IMR-90 (cell line): ENCODE results near the gene SLC2A14. TPM values are rescaled to one million over a fixed set of nuclear protein-coding genes. Genes with fewer than 3 reads are reported as not detected.
"Not testable (repeated sequence)": the region's sequence is repeated elsewhere in the genome, so short reads cannot be mapped to it uniquely, and the experiment has no call there.

Experiments
- ATAC-seq: fragments of 200-7000 bp; cut with Tn5 transposase; 2 replicates; pipeline ENCODE4 v1.9.1; 2020; ENCODE audit warnings: low read depth, mild to moderate bottlenecking, moderate library complexity
- BruUV-seq: library from RNA; stranded (reverse); fragments of 400-500 nt; replicated peaks from 2 replicates; lab custom pipeline; 2021; lab: Mats Ljungman, UMichigan
- CTCF ChIA-PET: fragments of 300-600 bp; formaldehyde crosslinking; extraction: SDS; loops from one replicate; lab custom pipeline; 2021; ENCODE audit warnings: antibody characterized with exemption; lab: Yijun Ruan, JAX
- POLR2A ChIA-PET: fragments of 300-600 bp; sonication (Branson Sonifier 250); formaldehyde crosslinking; loops from one replicate; lab custom pipeline; 2022; ENCODE audit warnings: antibody characterized with exemption; ENCODE audit not compliant: unreplicated experiment; lab: Charles Lee
- DNase-seq: peaks from one replicate; pipeline ENCODE4 v3.0.0; 2013
- H2AFZ ChIP-seq: replicated peaks from 2 replicates; pipeline ENCODE3; 2013; ENCODE audit warnings: low read length, mild to moderate bottlenecking; ENCODE audit not compliant: poor library complexity
- H2AK5ac ChIP-seq: 2 replicates; pipeline ENCODE4 v1.6.1; 2013; ENCODE audit warnings: low read depth, low read length, inconsistent platforms
- H2AK9ac ChIP-seq: replicated peaks from 2 replicates; pipeline ENCODE3; 2013; ENCODE audit warnings: mild to moderate bottlenecking, low read depth, low read length, moderate library complexity; ENCODE audit not compliant: poor library complexity
- H2BK120ac ChIP-seq: 2 replicates; pipeline ENCODE4 v1.6.1; 2013; ENCODE audit warnings: low read depth, low read length, inconsistent platforms
- H2BK15ac ChIP-seq: 3 replicates; pipeline ENCODE4 v1.6.1; 2013; ENCODE audit warnings: low read depth, low read length, inconsistent platforms
- H2BK20ac ChIP-seq: 2 replicates; pipeline ENCODE4 v1.6.1; 2013; ENCODE audit warnings: low read depth, mild to moderate bottlenecking, inconsistent platforms, low read length, moderate library complexity
- H2BK5ac ChIP-seq: 2 replicates; pipeline ENCODE4 v1.6.1; 2013; ENCODE audit warnings: mild to moderate bottlenecking, low read depth, low read length, inconsistent platforms; ENCODE audit not compliant: poor library complexity, severe bottlenecking
- H3K14ac ChIP-seq: replicated peaks from 2 replicates; pipeline ENCODE4 v1.6.1; 2013; ENCODE audit warnings: low read depth, low read length, inconsistent platforms
- H3K18ac ChIP-seq: 2 replicates; pipeline ENCODE4 v1.6.1; 2013; ENCODE audit warnings: low read depth, low read length, control low read depth
- H3K23ac ChIP-seq: 2 replicates; pipeline ENCODE4 v1.6.1; 2013; ENCODE audit warnings: low read depth, low read length, inconsistent platforms
- H3K27ac ChIP-seq: 2 replicates; pipeline ENCODE4 v1.5.1; 2013; ENCODE audit warnings: mild to moderate bottlenecking, control low read depth, low read length; ENCODE audit not compliant: insufficient read depth
- H3K27me3 ChIP-seq: 2 replicates; pipeline ENCODE4 v1.6.1; 2013; ENCODE audit warnings: low read length; ENCODE audit not compliant: control insufficient read depth, insufficient read depth
- H3K36me3 ChIP-seq: 2 replicates; pipeline ENCODE4 v1.6.1; 2013; ENCODE audit warnings: low read length, mixed read lengths; ENCODE audit not compliant: control insufficient read depth, insufficient read depth
- H3K4ac ChIP-seq: 2 replicates; pipeline ENCODE4 v1.6.1; 2013; ENCODE audit warnings: low read depth, low read length, inconsistent platforms
- H3K4me1 ChIP-seq: 2 replicates; pipeline ENCODE4 v1.6.1; 2013; ENCODE audit warnings: low read length, mixed read lengths; ENCODE audit not compliant: control insufficient read depth, insufficient read depth
- H3K4me2 ChIP-seq: 2 replicates; pipeline ENCODE4 v1.6.1; 2013; ENCODE audit warnings: low read depth, mild to moderate bottlenecking, control low read depth, low read length, moderate library complexity
- H3K4me3 ChIP-seq: 2 replicates; pipeline ENCODE4 v1.5.1; 2013; ENCODE audit warnings: low read depth, mild to moderate bottlenecking, control low read depth, low read length, moderate library complexity; ENCODE audit not compliant: insufficient read depth
- H3K56ac ChIP-seq: 2 replicates; pipeline ENCODE4 v1.6.1; 2013; ENCODE audit warnings: low read length, inconsistent platforms; ENCODE audit not compliant: insufficient read depth; ENCODE audit errors: extremely low read depth
- H3K79me1 ChIP-seq, 2 experiments: 2 replicates each; pipeline ENCODE4 v1.6.1; 2013; ENCODE audit warnings: low read length in 2 of 2, inconsistent platforms in 1 of 2, low read depth in 1 of 2
- H3K9ac ChIP-seq: 2 replicates; pipeline ENCODE4 v1.6.1; 2013; ENCODE audit warnings: low read depth, low read length, control low read depth
- H3K9me1 ChIP-seq: 2 replicates; pipeline ENCODE4 v1.6.1; 2013; ENCODE audit warnings: low read length, inconsistent platforms; ENCODE audit not compliant: insufficient read depth
- H3K9me3 ChIP-seq: 2 replicates; pipeline ENCODE4 v1.6.1; 2013; ENCODE audit warnings: low read length; ENCODE audit not compliant: control insufficient read depth, insufficient read depth
- H4K20me1 ChIP-seq: 2 replicates; pipeline ENCODE4 v1.6.1; 2013; ENCODE audit warnings: low read length, inconsistent platforms; ENCODE audit not compliant: insufficient read depth
- H4K5ac ChIP-seq: 2 replicates; pipeline ENCODE4 v1.6.1; 2013; ENCODE audit warnings: mild to moderate bottlenecking, low read depth, low read length, control low read depth
- H4K8ac ChIP-seq, 2 experiments: 2 replicates each; pipeline ENCODE4 v1.6.1; 2013; ENCODE audit warnings: low read depth in 2 of 2, low read length in 2 of 2, control low read depth in 1 of 2, inconsistent platforms in 1 of 2
- H4K91ac ChIP-seq: 2 replicates; pipeline ENCODE4 v1.6.1; 2013; ENCODE audit warnings: low read depth, low read length, inconsistent platforms; ENCODE audit not compliant: insufficient read depth
- WGBS, 2 experiments: methylation state at CpG; one replicate each; pipeline versions ENCODE4 v1.1.5 to v1.1.7; 2013; ENCODE audit warnings: missing lambda C conversion rate in 2 of 2; ENCODE audit not compliant: insufficient read length in 1 of 2; ENCODE audit errors: extremely low coverage in 2 of 2; 5-methylcytosine and 5-hydroxymethylcytosine counted together
- dilution Hi-C: fragments of 300-500 bp; cut with HindIII; formaldehyde crosslinking; loops from one replicate; pipeline ENCODE4 v1.14.3; 2018; ENCODE audit warnings: low sequenced_read_pairs; ENCODE audit not compliant: unreplicated experiment
- in situ Hi-C: fragments of 300-500 bp; cut with MboI; formaldehyde crosslinking; loops from 3 replicates; pipeline ENCODE4 v1.14.3; 2019; ENCODE audit warnings: low sequenced_read_pairs, inconsistent platforms, mixed read lengths
- intact Hi-C: fragments of 100-400 bp; cut with micrococcal nuclease; formaldehyde crosslinking; loops from 2 replicates; pipeline ENCODE4 v1.10.0; 2022
- polyA plus RNA-seq, 3 experiments: library from polyadenylated mRNA; depleted of rRNA; stranded (reverse); fragments of >200 nt; gene quantifications; 2 replicates each; pipeline ENCODE4 v1.2.3, GENCODE V29; 2012; ENCODE audit warnings: low replicate concordance in 1 of 3
- total RNA-seq: library from RNA; depleted of rRNA; stranded (reverse); fragments of >200 nt; gene quantifications from 2 replicates; pipeline ENCODE4 v1.2.3, GENCODE V29; 2012

The SLC2A14 gene
- total and polyA plus RNA-seq, 2 of the 4 experiments (the other 2 are of a cell fraction), result 0.05 TPM; not detected in 1

DNA sequence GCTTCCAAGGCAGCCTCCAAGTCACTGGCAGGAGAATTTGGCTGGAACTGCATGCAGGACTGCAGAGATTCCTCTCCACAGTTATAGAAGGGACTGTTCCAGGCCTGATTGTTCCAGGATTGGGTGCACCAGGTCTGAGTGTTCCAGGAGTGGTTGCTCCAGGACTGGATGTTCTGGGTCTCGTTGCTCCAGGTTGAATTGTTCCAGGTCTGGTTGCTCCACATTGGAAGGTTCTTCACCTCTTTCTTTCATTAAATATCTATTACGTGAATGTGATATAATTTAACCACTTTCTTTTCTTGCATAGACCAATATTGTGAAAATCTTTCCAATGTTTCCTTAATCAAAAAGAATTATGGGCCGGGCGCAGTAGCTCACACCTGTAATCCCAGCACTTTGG lies 24.0 kb upstream of the SLC2A14 start:
- H3K9me3 ChIP-seq, H4K20me1 ChIP-seq, intact Hi-C loops, H4K5ac ChIP-seq, H2BK120ac ChIP-seq, H3K36me3 ChIP-seq, POLR2A ChIA-PET, H2BK20ac ChIP-seq, H2BK5ac ChIP-seq, H3K27ac ChIP-seq, H3K4me1 ChIP-seq, H3K23ac ChIP-seq, CTCF ChIA-PET, H2AFZ ChIP-seq, H3K4ac ChIP-seq, H2AK5ac ChIP-seq, H3K4me2 ChIP-seq, H3K79me1 ChIP-seq, BruUV-seq, H3K56ac ChIP-seq, H3K9ac ChIP-seq, H2BK15ac ChIP-seq, H2AK9ac ChIP-seq, H3K27me3 ChIP-seq, H4K8ac ChIP-seq, ATAC-seq, DNase-seq, dilution Hi-C loops, H3K14ac ChIP-seq, H3K18ac ChIP-seq, in situ Hi-C loops, H4K91ac ChIP-seq, H3K9me1 ChIP-seq, H3K4me3 ChIP-seq: not testable (repeated sequence)
- WGBS, 2 experiments, result no CpG with 5 or more reads among the region's 4 CpGs
